GM19328 (cell line): Measurements from ENCODE around the gene ADAMTS17.

ENCODE experiments used
- ATAC-seq: cut with Tn5 transposase; IDR thresholded peaks from one replicate; pipeline ENCODE4 v1.9.1; 2021; ENCODE audit warnings: mild to moderate bottlenecking, moderate library complexity; ENCODE audit not compliant: unreplicated experiment

The ADAMTS17 gene

GRCh38 chr15:100141311-100142001 lies 200.3 kb downstream of the ADAMTS17 start:
- no peak for ATAC-seq

GRCh38 chr15:100140527-100141308 lies 201.1 kb downstream of the ADAMTS17 start:
- no peak for ATAC-seq

- ATAC-seq: no peak
Observed at GRCh38 chr15:100134586-100134985, 207.2 kb downstream of the ADAMTS17 start.

GRCh38 chr15:100134089-100134583 lies 207.6 kb downstream of the ADAMTS17 start:
- no peak for ATAC-seq

GRCh38 chr15:100133001-100133400 lies 208.8 kb downstream of the ADAMTS17 start:
- no peak for ATAC-seq

- ATAC-seq: no peak
Observed at GRCh38 chr15:100132309-100132708, 209.5 kb downstream of the ADAMTS17 start.

GRCh38 chr15:100131321-100132224 lies 210.2 kb downstream of the ADAMTS17 start:
- ATAC-seq: no peak

- no peak for ATAC-seq
Observed at GRCh38 chr15:100129677-100130076, 212.1 kb downstream of the ADAMTS17 start.

- ATAC-seq: no peak
Observed at GRCh38 chr15:100125401-100126191, 216.2 kb downstream of the ADAMTS17 start.

- no peak for ATAC-seq
Observed at GRCh38 chr15:100124936-100125335, 216.8 kb downstream of the ADAMTS17 start.

- no peak for ATAC-seq
Observed at GRCh38 chr15:100124361-100124760, 217.4 kb downstream of the ADAMTS17 start.

GRCh38 chr15:100123611-100124010 lies 218.2 kb downstream of the ADAMTS17 start:
- ATAC-seq: no peak

GRCh38 chr15:100121285-100121684 lies 220.5 kb downstream of the ADAMTS17 start:
- no peak for ATAC-seq

- no peak for ATAC-seq
Observed at GRCh38 chr15:100120111-100120510, 221.7 kb downstream of the ADAMTS17 start.

GRCh38 chr15:100118546-100118945 lies 223.2 kb downstream of the ADAMTS17 start:
- no peak for ATAC-seq

- no peak for ATAC-seq
Observed at GRCh38 chr15:100116416-100117190, 225.2 kb downstream of the ADAMTS17 start.

- no peak for ATAC-seq
Observed at GRCh38 chr15:100115711-100116090, 226.1 kb downstream of the ADAMTS17 start.

- ATAC-seq: no peak
Observed at GRCh38 chr15:100115066-100115710, 226.6 kb downstream of the ADAMTS17 start.

GRCh38 chr15:100114571-100114970 lies 227.2 kb downstream of the ADAMTS17 start:
- ATAC-seq: no peak
